DND-41 (cell line): Measurements from ENCODE around the gene AKAP6.

Experiments
- CTCF ChIP-seq: IDR thresholded peaks from 2 replicates; pipeline ENCODE4 v1.5.1; 2012; ENCODE audit warnings: borderline replicate concordance, low read length, moderate library complexity, mild to moderate bottlenecking; ENCODE audit not compliant: poor library complexity, severe bottlenecking; ENCODE audit errors: extremely low read depth
- EZH2 ChIP-seq: IDR thresholded peaks from 3 replicates; pipeline ENCODE4 v1.6.1; 2012; ENCODE audit warnings: borderline replicate concordance, low read depth, mild to moderate bottlenecking, moderate library complexity, low read length, inconsistent platforms; ENCODE audit not compliant: severe bottlenecking

DNA sequence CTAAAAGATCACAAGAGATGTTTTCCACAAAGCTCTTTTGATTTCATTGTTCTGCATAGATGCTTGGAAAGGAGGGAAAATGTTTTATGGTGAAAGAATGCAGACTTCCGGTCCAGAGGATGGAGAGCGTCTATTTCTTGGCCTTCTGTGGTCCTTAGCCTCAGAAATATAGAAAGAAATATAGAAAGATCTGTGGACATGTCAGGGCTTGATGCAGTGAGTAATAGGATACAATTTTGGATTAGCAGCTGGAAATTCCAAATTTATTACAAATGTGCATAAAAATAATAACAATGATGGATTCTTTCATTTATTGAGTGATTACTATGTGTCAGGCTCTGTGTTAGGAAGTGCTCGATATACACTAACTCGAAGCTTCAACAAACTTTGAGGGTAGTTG is 20.2 kb downstream of the AKAP6 start:
- TF ChIP-seq CTCF = no peak
- no peak for TF ChIP-seq EZH2
